ENCODE measurements around the gene ENKUR. TPM values are rescaled to one million over a fixed set of nuclear protein-coding genes. Genes with fewer than 3 reads are reported as not detected.

The ENKUR gene
- total and polyA plus RNA-seq, 4 donors, result 0.08 to 0.15 (median 0.13) TPM

DNA sequence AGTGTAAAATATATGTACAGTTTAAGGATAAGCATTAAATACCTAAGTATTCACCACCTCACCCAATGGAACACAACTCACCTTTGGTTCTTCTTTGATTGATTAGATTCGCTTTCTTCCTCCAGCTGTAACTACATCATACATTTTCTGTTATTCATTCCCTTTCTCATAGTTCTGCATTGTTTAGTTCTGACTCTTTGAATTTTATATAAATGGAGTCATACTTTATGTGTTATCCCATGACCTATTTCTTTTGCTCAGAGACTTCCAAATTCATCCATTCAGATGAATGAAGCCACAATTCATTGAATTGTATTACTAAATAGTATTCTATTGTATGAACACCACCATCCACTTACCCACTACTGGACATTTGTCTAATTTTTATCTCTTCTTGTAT is 12.8 kb upstream of the ENKUR start:
- WGBS, result 91% methylated on average over 1 of the region's 1 CpG
- no peak overlapping the region for H3K4me3 ChIP-seq (ENCODE audit: low read depth in 1 of 3, low read length in 3 of 3)
- H3K9me3 ChIP-seq (ENCODE audit: control insufficient read depth in 4 of 4, low read length in 3 of 4), result no peaks in the 10 kb centered on the region
- H3K27me3 ChIP-seq (ENCODE audit: control insufficient read depth in 4 of 4, insufficient read depth in 4 of 4, low read length in 3 of 4), result no peaks in the 10 kb centered on the region
- H3K27ac ChIP-seq (ENCODE audit: low read depth in 1 of 2, low read length in 2 of 2), result peak overlapping the region in 1 of 2 donors; percentile 68
- no peak overlapping the region for H3K9ac ChIP-seq (ENCODE audit: low read depth in 1 of 2, low read length in 2 of 2)
- H3K4me1 ChIP-seq (ENCODE audit: control insufficient read depth in 4 of 4, insufficient read depth in 4 of 4, low read length in 3 of 4), result peaks cover 0 to 14% (median 5%) of the 10 kb centered on the region in 4 donors
- no peaks in the 10 kb centered on the region for H3K36me3 ChIP-seq (ENCODE audit: control insufficient read depth in 4 of 4, insufficient read depth in 3 of 4, low read depth in 1 of 4, low read length in 3 of 4)
- DNase-seq (ENCODE audit: low spot score), result no peak
- no peak for TF ChIP-seq RXRA (IDR thresholded peaks at IDR 0.05)
- TF ChIP-seq EGR1 (IDR thresholded peaks at IDR 0.05; ENCODE audit: low read depth in 2 of 2), result no peak
- TF ChIP-seq SP1 (IDR thresholded peaks at IDR 0.05), result no peak
- TF ChIP-seq, protein P1, sequence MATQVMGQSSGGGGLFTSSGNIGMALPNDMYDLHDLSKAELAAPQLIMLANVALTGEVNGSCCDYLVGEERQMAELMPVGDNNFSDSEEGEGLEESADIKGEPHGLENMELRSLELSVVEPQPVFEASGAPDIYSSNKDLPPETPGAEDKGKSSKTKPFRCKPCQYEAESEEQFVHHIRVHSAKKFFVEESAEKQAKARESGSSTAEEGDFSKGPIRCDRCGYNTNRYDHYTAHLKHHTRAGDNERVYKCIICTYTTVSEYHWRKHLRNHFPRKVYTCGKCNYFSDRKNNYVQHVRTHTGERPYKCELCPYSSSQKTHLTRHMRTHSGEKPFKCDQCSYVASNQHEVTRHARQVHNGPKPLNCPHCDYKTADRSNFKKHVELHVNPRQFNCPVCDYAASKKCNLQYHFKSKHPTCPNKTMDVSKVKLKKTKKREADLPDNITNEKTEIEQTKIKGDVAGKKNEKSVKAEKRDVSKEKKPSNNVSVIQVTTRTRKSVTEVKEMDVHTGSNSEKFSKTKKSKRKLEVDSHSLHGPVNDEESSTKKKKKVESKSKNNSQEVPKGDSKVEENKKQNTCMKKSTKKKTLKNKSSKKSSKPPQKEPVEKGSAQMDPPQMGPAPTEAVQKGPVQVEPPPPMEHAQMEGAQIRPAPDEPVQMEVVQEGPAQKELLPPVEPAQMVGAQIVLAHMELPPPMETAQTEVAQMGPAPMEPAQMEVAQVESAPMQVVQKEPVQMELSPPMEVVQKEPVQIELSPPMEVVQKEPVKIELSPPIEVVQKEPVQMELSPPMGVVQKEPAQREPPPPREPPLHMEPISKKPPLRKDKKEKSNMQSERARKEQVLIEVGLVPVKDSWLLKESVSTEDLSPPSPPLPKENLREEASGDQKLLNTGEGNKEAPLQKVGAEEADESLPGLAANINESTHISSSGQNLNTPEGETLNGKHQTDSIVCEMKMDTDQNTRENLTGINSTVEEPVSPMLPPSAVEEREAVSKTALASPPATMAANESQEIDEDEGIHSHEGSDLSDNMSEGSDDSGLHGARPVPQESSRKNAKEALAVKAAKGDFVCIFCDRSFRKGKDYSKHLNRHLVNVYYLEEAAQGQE (IDR thresholded peaks at IDR 0.05), result no peak
- no peak for TF ChIP-seq HNF4G (IDR thresholded peaks at IDR 0.05)
- TF ChIP-seq, protein P2, sequence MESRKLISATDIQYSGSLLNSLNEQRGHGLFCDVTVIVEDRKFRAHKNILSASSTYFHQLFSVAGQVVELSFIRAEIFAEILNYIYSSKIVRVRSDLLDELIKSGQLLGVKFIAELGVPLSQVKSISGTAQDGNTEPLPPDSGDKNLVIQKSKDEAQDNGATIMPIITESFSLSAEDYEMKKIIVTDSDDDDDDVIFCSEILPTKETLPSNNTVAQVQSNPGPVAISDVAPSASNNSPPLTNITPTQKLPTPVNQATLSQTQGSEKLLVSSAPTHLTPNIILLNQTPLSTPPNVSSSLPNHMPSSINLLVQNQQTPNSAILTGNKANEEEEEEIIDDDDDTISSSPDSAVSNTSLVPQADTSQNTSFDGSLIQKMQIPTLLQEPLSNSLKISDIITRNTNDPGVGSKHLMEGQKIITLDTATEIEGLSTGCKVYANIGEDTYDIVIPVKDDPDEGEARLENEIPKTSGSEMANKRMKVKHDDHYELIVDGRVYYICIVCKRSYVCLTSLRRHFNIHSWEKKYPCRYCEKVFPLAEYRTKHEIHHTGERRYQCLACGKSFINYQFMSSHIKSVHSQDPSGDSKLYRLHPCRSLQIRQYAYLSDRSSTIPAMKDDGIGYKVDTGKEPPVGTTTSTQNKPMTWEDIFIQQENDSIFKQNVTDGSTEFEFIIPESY (IDR thresholded peaks at IDR 0.05), result no peak
- no peak for TF ChIP-seq RAD21 (IDR thresholded peaks at IDR 0.05)
- TF ChIP-seq, protein P3, sequence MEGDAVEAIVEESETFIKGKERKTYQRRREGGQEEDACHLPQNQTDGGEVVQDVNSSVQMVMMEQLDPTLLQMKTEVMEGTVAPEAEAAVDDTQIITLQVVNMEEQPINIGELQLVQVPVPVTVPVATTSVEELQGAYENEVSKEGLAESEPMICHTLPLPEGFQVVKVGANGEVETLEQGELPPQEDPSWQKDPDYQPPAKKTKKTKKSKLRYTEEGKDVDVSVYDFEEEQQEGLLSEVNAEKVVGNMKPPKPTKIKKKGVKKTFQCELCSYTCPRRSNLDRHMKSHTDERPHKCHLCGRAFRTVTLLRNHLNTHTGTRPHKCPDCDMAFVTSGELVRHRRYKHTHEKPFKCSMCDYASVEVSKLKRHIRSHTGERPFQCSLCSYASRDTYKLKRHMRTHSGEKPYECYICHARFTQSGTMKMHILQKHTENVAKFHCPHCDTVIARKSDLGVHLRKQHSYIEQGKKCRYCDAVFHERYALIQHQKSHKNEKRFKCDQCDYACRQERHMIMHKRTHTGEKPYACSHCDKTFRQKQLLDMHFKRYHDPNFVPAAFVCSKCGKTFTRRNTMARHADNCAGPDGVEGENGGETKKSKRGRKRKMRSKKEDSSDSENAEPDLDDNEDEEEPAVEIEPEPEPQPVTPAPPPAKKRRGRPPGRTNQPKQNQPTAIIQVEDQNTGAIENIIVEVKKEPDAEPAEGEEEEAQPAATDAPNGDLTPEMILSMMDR (IDR thresholded peaks at IDR 0.05; ENCODE audit: low read depth, low read length, missing input control), result no peak

DNA sequence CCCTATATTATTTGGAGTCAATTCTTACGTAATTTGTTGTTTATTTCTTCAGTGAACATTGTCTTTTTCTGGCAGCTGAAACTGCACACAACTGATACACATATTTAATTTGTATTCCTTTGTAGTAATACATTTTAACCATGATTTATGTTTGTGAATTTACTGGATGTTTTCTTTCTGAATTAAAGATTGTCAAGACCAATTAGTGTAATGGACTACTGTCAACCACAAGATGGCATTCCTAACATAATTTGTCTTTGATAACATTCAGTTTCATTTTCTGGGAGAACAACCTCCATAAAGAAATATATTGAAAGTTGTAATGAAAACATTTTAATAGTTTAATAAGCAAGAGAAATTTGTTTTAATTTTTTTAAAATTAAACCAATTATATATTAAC is 10.5 kb upstream of the ENKUR start:
- Histone ChIP-seq H3K9ac (ENCODE audit: low read depth in 1 of 2, low read length in 2 of 2) (peak overlapping the region; percentile 16 to 42), H3K27ac (ENCODE audit: low read depth in 1 of 2, low read length in 2 of 2) (peak overlapping the region; percentile 3 to 58), H3K27me3 (ENCODE audit: control insufficient read depth in 4 of 4, insufficient read depth in 4 of 4, low read length in 3 of 4) (no peaks in the 10 kb centered on the region), H3K4me1 (ENCODE audit: control insufficient read depth in 4 of 4, insufficient read depth in 4 of 4, low read length in 3 of 4) (peaks cover 0 to 14% (median 5%) of the 10 kb centered on the region in 4 donors), H3K9me3 (ENCODE audit: control insufficient read depth in 4 of 4, low read length in 3 of 4) (no peaks in the 10 kb centered on the region), H3K36me3 (ENCODE audit: control insufficient read depth in 4 of 4, insufficient read depth in 3 of 4, low read depth in 1 of 4, low read length in 3 of 4) (no peaks in the 10 kb centered on the region), H3K4me3 (ENCODE audit: low read depth in 1 of 3, low read length in 3 of 3) (no peak overlapping the region)
- DNase-seq (ENCODE audit: low spot score), result no peak
- WGBS, result 44% methylated on average over 1 of the region's 1 CpG
- peak; percentile 84 to 85 for TF ChIP-seq RAD21 (IDR thresholded peaks at IDR 0.05)
- TF ChIP-seq JUND (IDR thresholded peaks at IDR 0.05), result no peak
- no peak for TF ChIP-seq NR2F2 (IDR thresholded peaks at IDR 0.05)
- TF ChIP-seq, protein P2 (IDR thresholded peaks at IDR 0.05), result no peak
- TF ChIP-seq, protein P3 (IDR thresholded peaks at IDR 0.05; ENCODE audit: low read depth, low read length, missing input control), result peak; percentile 52
- peak in 1 of 2 donors; percentile 7 for TF ChIP-seq HNF4A (conservative IDR thresholded peaks at IDR 0.05)
- peak; percentile 9 to 19 for TF ChIP-seq RXRA (IDR thresholded peaks at IDR 0.05)
- no peak for TF ChIP-seq HNF4G (IDR thresholded peaks at IDR 0.05)
- peak; percentile 73 for TF ChIP-seq YY1 (IDR thresholded peaks at IDR 0.05)
- no peak for TF ChIP-seq TAF1 (conservative IDR thresholded peaks at IDR 0.05)
- TF ChIP-seq, protein P4, sequence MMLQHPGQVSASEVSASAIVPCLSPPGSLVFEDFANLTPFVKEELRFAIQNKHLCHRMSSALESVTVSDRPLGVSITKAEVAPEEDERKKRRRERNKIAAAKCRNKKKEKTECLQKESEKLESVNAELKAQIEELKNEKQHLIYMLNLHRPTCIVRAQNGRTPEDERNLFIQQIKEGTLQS (IDR thresholded peaks at IDR 0.05), result no peak

Data from liver (tissue), 9 donors.